B cell (primary cell): ENCODE data around the gene PUM2.

Experiments
- CTCF ChIP-seq: fragments of 200-600 bp; IDR thresholded peaks from one replicate; pipeline ENCODE4 v1.8.0; 2022; ENCODE audit warnings: antibody characterized with exemption, mild to moderate bottlenecking
- EZH2 ChIP-seq: IDR thresholded peaks from 2 replicates; pipeline ENCODE4 v1.6.1; 2012; ENCODE audit warnings: borderline replicate concordance, low read depth, mild to moderate bottlenecking, moderate library complexity, low read length; ENCODE audit not compliant: insufficient read depth, poor library complexity, severe bottlenecking

DNA sequence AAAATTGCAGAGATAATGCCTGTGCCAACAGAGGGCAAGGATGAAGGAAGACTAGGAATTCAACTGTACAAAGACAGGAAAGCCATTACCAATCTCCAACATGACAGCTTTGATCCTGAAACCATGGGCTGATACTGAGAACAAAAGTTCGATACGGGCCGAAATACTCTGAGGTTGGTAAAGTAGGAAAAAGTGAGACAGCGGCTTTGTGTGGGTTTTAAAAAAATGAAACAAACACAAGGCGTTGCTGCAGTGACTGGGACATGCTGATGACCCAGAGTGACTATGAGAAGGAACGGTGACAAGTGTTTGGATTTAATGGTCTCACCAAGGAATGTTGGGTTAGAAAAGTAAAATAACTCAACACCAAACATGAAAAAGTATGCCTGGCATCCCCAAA lies 101.5 kb downstream of the PUM2 start:
- TF ChIP-seq CTCF (no peak), EZH2 (no peak)
